Stimulated activated memory B cell treated with anti-CD40 and anti-IgM and Interleukin-4, amounts not matched to agents 10 μg/mL and 1 μg/mL and 100 μg/mL, for 72 hours (primary cell): ENCODE data around the gene OPA1.

ENCODE experiments used
- ATAC-seq: fragments of 150-1000 bp; cut with Tn5 transposase; 2 replicates; pipeline ENCODE4 v1.10.0; 2021
- H3K27ac Mint-ChIP-seq: one replicate; pipeline ENCODE4 v1.8.0; 2022; ENCODE audit warnings: mild to moderate bottlenecking, mixed read lengths
- H3K27me3 Mint-ChIP-seq: one replicate; pipeline ENCODE4 v1.8.0; 2022; ENCODE audit warnings: mixed read lengths
- H3K36me3 Mint-ChIP-seq: one replicate; pipeline ENCODE4 v1.8.0; 2022; ENCODE audit warnings: mixed read lengths
- H3K4me1 Mint-ChIP-seq: one replicate; pipeline ENCODE4 v1.8.0; 2022; ENCODE audit warnings: mixed read lengths
- H3K4me3 Mint-ChIP-seq: one replicate; pipeline ENCODE4 v1.8.0; 2022; ENCODE audit warnings: mild to moderate bottlenecking, moderate library complexity, mixed read lengths
- H3K9me3 Mint-ChIP-seq: one replicate; pipeline ENCODE4 v1.8.0; 2022; ENCODE audit warnings: mixed read lengths

The OPA1 gene

GRCh38 chr3:193656445-193656844 lies 63.4 kb downstream of the OPA1 start:
- Mint-ChIP-seq H3K27me3 (no peaks in the 10 kb centered on the region), H3K9me3 (no peaks in the 10 kb centered on the region), H3K4me3 (no peak overlapping the region), H3K4me1 (peaks cover 5% of the 10 kb centered on the region), H3K36me3 (peaks cover 57% of the 10 kb centered on the region), H3K27ac (peak overlapping the region; percentile 34)
- no peak for ATAC-seq

- no peaks in the 10 kb centered on the region for H3K9me3 Mint-ChIP-seq
- no peak for ATAC-seq
- H3K4me1 Mint-ChIP-seq, result peaks cover 7% of the 10 kb centered on the region
- no peak overlapping the region for H3K27ac Mint-ChIP-seq
- no peak overlapping the region for H3K4me3 Mint-ChIP-seq
- peaks cover 61% of the 10 kb centered on the region for H3K36me3 Mint-ChIP-seq
- no peaks in the 10 kb centered on the region for H3K27me3 Mint-ChIP-seq
These were observed 63.9 kb downstream of the OPA1 start for GRCh38 chr3:193656878-193657282.

- Mint-ChIP-seq H3K4me3 (no peak overlapping the region), H3K27me3 (no peaks in the 10 kb centered on the region), H3K4me1 (peaks cover 7% of the 10 kb centered on the region), H3K27ac (peak overlapping the region; percentile 14), H3K36me3 (peaks cover 57% of the 10 kb centered on the region), H3K9me3 (no peaks in the 10 kb centered on the region)
- no peak for ATAC-seq
These were observed 67.2 kb downstream of the OPA1 start for GRCh38 chr3:193660171-193660570.

GRCh38 chr3:193660698-193661411 lies 67.8 kb downstream of the OPA1 start:
- ATAC-seq, result no peak
- Mint-ChIP-seq H3K27ac (peak overlapping the region; percentile 14), H3K9me3 (no peaks in the 10 kb centered on the region), H3K36me3 (peaks cover 54% of the 10 kb centered on the region), H3K4me3 (no peak overlapping the region), H3K4me1 (peaks cover 7% of the 10 kb centered on the region), H3K27me3 (no peaks in the 10 kb centered on the region)

GRCh38 chr3:193662757-193663322 lies 69.8 kb downstream of the OPA1 start:
- no peak for ATAC-seq
- peaks cover 7% of the 10 kb centered on the region for H3K4me1 Mint-ChIP-seq
- H3K27ac Mint-ChIP-seq, result no peak overlapping the region

GRCh38 chr3:193665370-193665989 lies 72.5 kb downstream of the OPA1 start:
- Mint-ChIP-seq H3K9me3 (no peaks in the 10 kb centered on the region), H3K4me3 (no peak overlapping the region), H3K27ac (no peak overlapping the region), H3K27me3 (no peaks in the 10 kb centered on the region), H3K4me1 (peaks cover 13% of the 10 kb centered on the region), H3K36me3 (peaks cover 50% of the 10 kb centered on the region)
- ATAC-seq, result no peak

More at GRCh38 chr3:193662757-193663322, 69.8 kb downstream of the OPA1 start:
- H3K27me3 Mint-ChIP-seq, result no peaks in the 10 kb centered on the region
- H3K36me3 Mint-ChIP-seq, result peaks cover 40% of the 10 kb centered on the region
- no peaks in the 10 kb centered on the region for H3K9me3 Mint-ChIP-seq
- H3K4me3 Mint-ChIP-seq, result no peak overlapping the region

GRCh38 chr3:193673845-193674244 lies 80.8 kb downstream of the OPA1 start:
- Mint-ChIP-seq H3K9me3 (no peaks in the 10 kb centered on the region), H3K4me1 (peaks cover 15% of the 10 kb centered on the region), H3K4me3 (no peak overlapping the region), H3K27ac (no peak overlapping the region), H3K27me3 (no peaks in the 10 kb centered on the region), H3K36me3 (peaks cover 48% of the 10 kb centered on the region)
- ATAC-seq, result no peak

- Mint-ChIP-seq H3K4me3 (no peak overlapping the region), H3K9me3 (no peaks in the 10 kb centered on the region), H3K4me1 (peaks cover 10% of the 10 kb centered on the region), H3K36me3 (peaks cover 42% of the 10 kb centered on the region), H3K27me3 (no peaks in the 10 kb centered on the region), H3K27ac (no peak overlapping the region)
- ATAC-seq, result no peak
These were observed 81.7 kb downstream of the OPA1 start for GRCh38 chr3:193674714-193675113.

GRCh38 chr3:193677734-193678133 lies 84.7 kb downstream of the OPA1 start:
- no peaks in the 10 kb centered on the region for H3K27me3 Mint-ChIP-seq
- H3K36me3 Mint-ChIP-seq, result peaks cover 43% of the 10 kb centered on the region
- ATAC-seq, result no peak
- no peaks in the 10 kb centered on the region for H3K4me1 Mint-ChIP-seq
- no peak overlapping the region for H3K27ac Mint-ChIP-seq
- no peaks in the 10 kb centered on the region for H3K9me3 Mint-ChIP-seq
- H3K4me3 Mint-ChIP-seq, result no peak overlapping the region

- H3K36me3 Mint-ChIP-seq, result peaks cover 37% of the 10 kb centered on the region
- no peak overlapping the region for H3K4me3 Mint-ChIP-seq
- no peaks in the 10 kb centered on the region for H3K27me3 Mint-ChIP-seq
- H3K4me1 Mint-ChIP-seq, result no peaks in the 10 kb centered on the region
- H3K27ac Mint-ChIP-seq, result no peak overlapping the region
- no peak for ATAC-seq
- H3K9me3 Mint-ChIP-seq, result no peaks in the 10 kb centered on the region
These were observed 87.2 kb downstream of the OPA1 start for GRCh38 chr3:193680220-193680619.

- Mint-ChIP-seq H3K4me3 (no peak overlapping the region), H3K27me3 (no peaks in the 10 kb centered on the region), H3K27ac (no peak overlapping the region), H3K36me3 (peaks cover 30% of the 10 kb centered on the region), H3K9me3 (no peaks in the 10 kb centered on the region), H3K4me1 (peaks cover 5% of the 10 kb centered on the region)
- no peak for ATAC-seq
These were observed 88.6 kb downstream of the OPA1 start for GRCh38 chr3:193681631-193682030.

GRCh38 chr3:193686665-193687483 lies 93.9 kb downstream of the OPA1 start:
- Mint-ChIP-seq H3K27ac (no peak overlapping the region), H3K9me3 (no peaks in the 10 kb centered on the region), H3K27me3 (no peaks in the 10 kb centered on the region), H3K36me3 (peaks cover 16% of the 10 kb centered on the region), H3K4me1 (peaks cover 9% of the 10 kb centered on the region), H3K4me3 (no peak overlapping the region)
- ATAC-seq, result no peak

- Mint-ChIP-seq H3K4me3 (no peak overlapping the region), H3K27ac (no peak overlapping the region), H3K9me3 (no peaks in the 10 kb centered on the region)
These were observed 96.1 kb downstream of the OPA1 start for GRCh38 chr3:193688834-193689714.

GRCh38 chr3:193693774-193694173 lies 100.8 kb downstream of the OPA1 start:
- Mint-ChIP-seq H3K27me3 (no peaks in the 10 kb centered on the region), H3K9me3 (no peaks in the 10 kb centered on the region), H3K36me3 (peaks cover 29% of the 10 kb centered on the region), H3K4me1 (peaks cover 14% of the 10 kb centered on the region), H3K4me3 (no peak overlapping the region), H3K27ac (peak overlapping the region; percentile 61)
- ATAC-seq, result peak; percentile 85

More at GRCh38 chr3:193688834-193689714, 96.1 kb downstream of the OPA1 start:
- ATAC-seq, result no peak
- Mint-ChIP-seq H3K36me3 (peaks cover 5% of the 10 kb centered on the region), H3K4me1 (peaks cover 22% of the 10 kb centered on the region), H3K27me3 (no peaks in the 10 kb centered on the region)
